ENCODE data around the gene UNC13A.

- TF ChIP-seq CTCF (IDR thresholded peaks at IDR 0.05) (no peak), ZSCAN18 (CRISPR knock-in tag; IDR thresholded peaks at IDR 0.05) (no peak)
Measured at GRCh38 chr19:17652627-17653026, 35.5 kb downstream of the UNC13A start.

Measured in WTC11 (cell line).